GM12878 (cell line): ENCODE data around the gene TMEM192.

Experiments used
- CHD1 ChIP-seq: IDR thresholded peaks from 2 replicates; pipeline ENCODE4 v1.6.1; 2012; ENCODE audit warnings: low read depth, low read length, improper control_type of control experiment
- KDM1A ChIP-seq: fragments of 200-600 bp; sonication (generic); IDR thresholded peaks from 2 replicates; pipeline ENCODE4 v1.6.1; 2016; ENCODE audit warnings: borderline replicate concordance
- RELA ChIP-seq: fragments of 450-650 bp; IDR thresholded peaks from 2 replicates; pipeline ENCODE4 v1.8.0; 2014; ENCODE audit warnings: borderline replicate concordance; ENCODE audit not compliant: partially characterized antibody
- SUZ12 ChIP-seq: fragments of 200-600 bp; sonication (generic); IDR thresholded peaks from one replicate; pipeline ENCODE4 v1.6.1; 2018; ENCODE audit warnings: antibody characterized with exemption, mild to moderate bottlenecking; ENCODE audit not compliant: unreplicated experiment
- TF ChIP-seq, protein P1 (sequence below), 3 experiments: IDR thresholded peaks in 2 of 3; conservative IDR thresholded peaks in 1 of 3; 2 replicates each; pipeline ENCODE4 v1.5.1; 2011; ENCODE audit warnings: low read depth in 3 of 3, low read length in 3 of 3, mild to moderate bottlenecking in 3 of 3, control low read depth in 2 of 3, moderate library complexity in 2 of 3, inconsistent platforms in 1 of 3, mixed read lengths in 1 of 3; ENCODE audit not compliant: control insufficient read depth in 2 of 3, insufficient read depth in 1 of 3; ENCODE audit errors: extremely low read depth in 1 of 3

DNA sequence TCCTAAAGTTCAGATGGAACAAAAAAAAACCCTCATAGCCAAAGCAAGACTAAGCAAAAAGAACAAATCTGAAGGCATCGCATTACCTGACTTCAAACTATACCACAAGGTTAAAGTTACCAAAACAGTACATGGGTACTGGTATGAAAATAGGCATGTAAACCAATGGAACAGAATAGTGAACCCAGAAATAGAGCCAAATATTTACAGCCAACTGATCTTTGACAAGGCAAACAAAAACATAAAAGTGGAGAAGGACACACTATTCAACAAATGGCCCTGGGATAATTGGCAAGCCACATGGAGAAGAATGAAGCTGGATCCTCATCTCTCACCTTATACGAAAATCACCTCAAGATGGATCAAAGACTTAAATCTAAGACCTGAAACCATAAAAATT lies 44.2 kb upstream of the TMEM192 start:
- TF ChIP-seq KDM1A (no peak), CHD1 (no peak), RELA (no peak), SUZ12 (no peak)
- TF ChIP-seq, protein P1, sequence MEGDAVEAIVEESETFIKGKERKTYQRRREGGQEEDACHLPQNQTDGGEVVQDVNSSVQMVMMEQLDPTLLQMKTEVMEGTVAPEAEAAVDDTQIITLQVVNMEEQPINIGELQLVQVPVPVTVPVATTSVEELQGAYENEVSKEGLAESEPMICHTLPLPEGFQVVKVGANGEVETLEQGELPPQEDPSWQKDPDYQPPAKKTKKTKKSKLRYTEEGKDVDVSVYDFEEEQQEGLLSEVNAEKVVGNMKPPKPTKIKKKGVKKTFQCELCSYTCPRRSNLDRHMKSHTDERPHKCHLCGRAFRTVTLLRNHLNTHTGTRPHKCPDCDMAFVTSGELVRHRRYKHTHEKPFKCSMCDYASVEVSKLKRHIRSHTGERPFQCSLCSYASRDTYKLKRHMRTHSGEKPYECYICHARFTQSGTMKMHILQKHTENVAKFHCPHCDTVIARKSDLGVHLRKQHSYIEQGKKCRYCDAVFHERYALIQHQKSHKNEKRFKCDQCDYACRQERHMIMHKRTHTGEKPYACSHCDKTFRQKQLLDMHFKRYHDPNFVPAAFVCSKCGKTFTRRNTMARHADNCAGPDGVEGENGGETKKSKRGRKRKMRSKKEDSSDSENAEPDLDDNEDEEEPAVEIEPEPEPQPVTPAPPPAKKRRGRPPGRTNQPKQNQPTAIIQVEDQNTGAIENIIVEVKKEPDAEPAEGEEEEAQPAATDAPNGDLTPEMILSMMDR (IDR thresholded peaks at IDR 0.05 in 2 of 3, conservative IDR thresholded peaks at IDR 0.05 in 1 of 3; ENCODE audit: control insufficient read depth in 2 of 3, extremely low read depth in 1 of 3, insufficient read depth in 1 of 3, low read depth in 3 of 3, low read length in 3 of 3) = no peak
